ENCODE results near the gene DPY19L1.
"Not testable (repeated sequence)": the region's sequence is repeated elsewhere in the genome, so short reads cannot be mapped to it uniquely, and the experiment has no call there.

- TF ChIP-seq CTCF (conservative IDR thresholded peaks at IDR 0.05 in 1 of 2, IDR thresholded peaks at IDR 0.05 in 1 of 2; ENCODE audit: extremely low read depth in 1 of 2, insufficient read depth in 1 of 2, low read depth in 1 of 2, low read length in 2 of 2); EZH2 (IDR thresholded peaks at IDR 0.05; ENCODE audit: borderline replicate concordance, low read length): not testable (repeated sequence)
Observed at GRCh38 chr7:34935735-34936165, 101.5 kb downstream of the DPY19L1 start.
